ENCODE data around the gene MAP9.

GRCh38 chr4:155392481-155393184 lies 15.9 kb upstream of the MAP9 start:
- TF ChIP-seq EGR1 (IDR thresholded peaks at IDR 0.05; ENCODE audit: borderline replicate concordance in 1 of 2, low read depth in 2 of 2, low read length in 2 of 2) (no peak), EZH2 (IDR thresholded peaks at IDR 0.05; ENCODE audit: borderline replicate concordance, control insufficient read depth, low read depth, low read length) (no peak), REST (IDR thresholded peaks at IDR 0.05; ENCODE audit: low read depth, low read length) (no peak), POLR2AphosphoS5 (IDR thresholded peaks at IDR 0.05; ENCODE audit: low read length) (no peak), MAX (IDR thresholded peaks at IDR 0.05; ENCODE audit: low read depth, low read length) (no peak), CTCF (IDR thresholded peaks at IDR 0.05 in 2 of 3, conservative IDR thresholded peaks at IDR 0.05 in 1 of 3; ENCODE audit: control insufficient read depth in 2 of 3, extremely low read depth in 1 of 3, insufficient read depth in 1 of 3, low read depth in 3 of 3, low read length in 3 of 3) (no peak), ESRRA (IDR thresholded peaks at IDR 0.05; ENCODE audit: low read length) (no peak), BCL11A (IDR thresholded peaks at IDR 0.05; ENCODE audit: low read depth, low read length) (no peak)

All from GM12878 (cell line).